ENCODE data around the gene SOCS4.

GRCh38 chr14:55053018-55053417, 26.0 kb downstream of the SOCS4 start:
- TF ChIP-seq CTCF (IDR thresholded peaks at IDR 0.05) (no peak), POLR2A (IDR thresholded peaks at IDR 0.05) (no peak)

Data from transverse colon (tissue), 3 donors.